ENCODE results near the gene TARDBP. TPM values are rescaled to one million over a fixed set of nuclear protein-coding genes. Genes with fewer than 3 reads are reported as not detected.

Gene TARDBP
- 100 to 1,000 TPM; 159 to 174 TPM for total RNA-seq

- peak within 1 kb of the TSS; percentile 85 for H3K27ac Mint-ChIP-seq
- no peaks in the 10 kb centered on the region for H3K9me3 Mint-ChIP-seq
- ChIA-PET POLR2A (interaction anchor here (0.6 to 2.6 kb wide), 28 partner anchors 9 to 897 kb away, joined by 3 to 40 read pairs (median 4); partner anchors contain the start of genes CLCN6, EXOSC10, FBXO2 and FBXO6), CTCF (interaction anchor here (0.6 to 2.0 kb wide), 6 partner anchors 25 to 1054 kb away, joined by 3 to 12 read pairs (median 4); partner anchors contain the start of gene EXOSC10)
- H3K27me3 Mint-ChIP-seq = no peaks in the 10 kb centered on the region
- DNase-seq = peak; percentile 91
- peaks cover 34% of the 10 kb centered on the region for H3K36me3 Mint-ChIP-seq (ENCODE audit: low read depth)
- peaks cover 30% of the 10 kb centered on the region for H3K4me1 Mint-ChIP-seq
- peak within 1 kb of the TSS; percentile 92 for H3K4me3 Mint-ChIP-seq
These were observed at the start of gene TARDBP for GRCh38 chr1:11012260-11013159. Gene TARDBP, plus strand, starts transcription at chr1:11012654. Its CDS starts 1,074 bp downstream, at chr1:11013728.

DNA sequence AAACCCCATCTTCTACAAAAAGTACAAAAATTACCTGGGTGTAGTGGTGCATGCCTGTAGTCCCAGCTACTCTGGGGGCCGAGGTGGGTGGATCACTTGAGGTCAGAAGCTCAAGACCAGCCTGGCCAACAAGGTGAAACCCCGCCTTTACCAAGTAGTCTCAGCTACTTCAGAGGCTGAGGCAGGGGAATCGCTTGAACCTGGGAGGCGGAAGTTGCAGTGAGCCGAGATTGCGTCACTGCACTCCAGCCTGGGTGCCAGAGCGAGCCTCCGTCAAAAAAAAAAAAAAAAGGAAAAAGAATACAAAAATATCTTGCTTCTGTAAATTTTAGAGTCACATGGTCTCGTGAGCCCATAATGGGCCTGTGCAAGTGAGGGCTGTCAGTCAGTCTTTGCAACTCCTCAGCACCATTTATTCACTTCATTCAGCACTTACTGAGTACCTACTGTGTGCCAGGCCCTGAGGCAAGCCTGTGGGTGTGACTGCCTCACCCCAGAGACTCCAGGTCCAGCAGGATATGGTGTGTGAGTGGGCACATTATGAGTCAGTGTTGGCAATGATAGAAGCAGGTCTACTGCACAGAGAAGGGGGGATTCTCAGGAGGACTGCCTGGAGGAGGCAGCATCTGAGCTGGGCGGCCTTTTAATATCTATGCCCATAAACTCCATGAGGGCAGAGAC lies 46.8 kb upstream of the TARDBP start:
- no peak overlapping the region for H3K4me3 Mint-ChIP-seq
- DNase-seq = peak; percentile 27
- no peaks in the 10 kb centered on the region for H3K9me3 Mint-ChIP-seq
- no peak overlapping the region for H3K27ac Mint-ChIP-seq
- POLR2A ChIA-PET = no interaction called here
- peaks cover 14% of the 10 kb centered on the region for H3K4me1 Mint-ChIP-seq
- H3K36me3 Mint-ChIP-seq (ENCODE audit: low read depth) = no peaks in the 10 kb centered on the region
- H3K27me3 Mint-ChIP-seq = peaks cover 26% of the 10 kb centered on the region
- CTCF ChIA-PET = interaction anchor here (0.7 to 1.8 kb wide), 2 partner anchors 67 to 458 kb away, joined by 3 to 5 read pairs; no protein-coding TSS in a partner anchor

- CTCF ChIA-PET = no interaction called here
- Mint-ChIP-seq H3K4me1 (peaks cover 14% of the 10 kb centered on the region), H3K27ac (no peak overlapping the region), H3K27me3 (peaks cover 25% of the 10 kb centered on the region), H3K9me3 (no peaks in the 10 kb centered on the region), H3K4me3 (no peak overlapping the region), H3K36me3 (ENCODE audit: low read depth) (no peaks in the 10 kb centered on the region)
- no peak for DNase-seq
- POLR2A ChIA-PET = no interaction called here
These were observed 45.4 kb upstream of the TARDBP start for GRCh38 chr1:10967090-10967489.

DNA sequence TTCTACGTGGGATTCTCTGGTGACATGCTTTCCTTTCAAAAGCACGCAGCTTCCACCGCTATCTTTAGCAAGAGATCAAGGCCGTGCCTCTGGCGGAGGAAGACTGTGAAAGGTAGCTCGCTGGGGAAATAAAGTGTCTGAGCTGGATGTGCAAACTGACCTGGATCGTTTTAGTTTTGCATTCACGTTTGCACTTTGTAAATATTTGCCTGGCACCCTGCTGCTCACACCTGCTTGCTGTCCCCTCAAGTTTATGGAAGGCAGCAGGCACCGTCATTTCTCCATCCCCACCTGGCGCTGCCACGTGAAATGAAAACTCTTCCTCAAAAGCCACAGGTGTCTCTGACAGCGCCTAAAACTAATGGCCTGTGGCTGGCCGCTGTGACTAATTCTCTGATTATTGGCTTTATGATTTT lies 44.0 kb upstream of the TARDBP start:
- DNase-seq = no peak
- H3K4me1 Mint-ChIP-seq = peaks cover 14% of the 10 kb centered on the region
- no peak overlapping the region for H3K27ac Mint-ChIP-seq
- no peaks in the 10 kb centered on the region for H3K36me3 Mint-ChIP-seq (ENCODE audit: low read depth)
- no peaks in the 10 kb centered on the region for H3K9me3 Mint-ChIP-seq
- no peak overlapping the region for H3K4me3 Mint-ChIP-seq
- CTCF ChIA-PET = interaction anchor here (0.6 kb wide), 1 partner anchor 69 kb away, joined by 3 read pairs; no protein-coding TSS in a partner anchor
- H3K27me3 Mint-ChIP-seq = peaks cover 23% of the 10 kb centered on the region
- POLR2A ChIA-PET = no interaction called here

GRCh38 chr1:10969267-10969970 lies 43.0 kb upstream of the TARDBP start:
- no peaks in the 10 kb centered on the region for H3K9me3 Mint-ChIP-seq
- no peak for DNase-seq
- H3K4me3 Mint-ChIP-seq = no peak overlapping the region
- CTCF ChIA-PET = no interaction called here
- H3K4me1 Mint-ChIP-seq = peaks cover 14% of the 10 kb centered on the region
- POLR2A ChIA-PET = no interaction called here
- no peaks in the 10 kb centered on the region for H3K36me3 Mint-ChIP-seq (ENCODE audit: low read depth)
- H3K27ac Mint-ChIP-seq = no peak overlapping the region
- peaks cover 16% of the 10 kb centered on the region for H3K27me3 Mint-ChIP-seq

- no peaks in the 10 kb centered on the region for H3K9me3 Mint-ChIP-seq
- no peaks in the 10 kb centered on the region for H3K36me3 Mint-ChIP-seq (ENCODE audit: low read depth)
- peaks cover 12% of the 10 kb centered on the region for H3K4me1 Mint-ChIP-seq
- DNase-seq = no peak
- H3K27me3 Mint-ChIP-seq = peaks cover 14% of the 10 kb centered on the region
- POLR2A ChIA-PET = no interaction called here
- no peak overlapping the region for H3K27ac Mint-ChIP-seq
- no peak overlapping the region for H3K4me3 Mint-ChIP-seq
- CTCF ChIA-PET = no interaction called here
These were observed 42.5 kb upstream of the TARDBP start for GRCh38 chr1:10969971-10970332.

- no peaks in the 10 kb centered on the region for H3K4me1 Mint-ChIP-seq
- ChIA-PET CTCF (no interaction called here), POLR2A (no interaction called here)
- no peaks in the 10 kb centered on the region for H3K36me3 Mint-ChIP-seq (ENCODE audit: low read depth)
- no peak for DNase-seq
- no peak overlapping the region for H3K27ac Mint-ChIP-seq
- H3K9me3 Mint-ChIP-seq = no peaks in the 10 kb centered on the region
- peaks cover 6% of the 10 kb centered on the region for H3K27me3 Mint-ChIP-seq
- no peak overlapping the region for H3K4me3 Mint-ChIP-seq
These were observed 38.9 kb upstream of the TARDBP start for GRCh38 chr1:10973552-10973951.

GRCh38 chr1:10973956-10974881 lies 38.2 kb upstream of the TARDBP start:
- POLR2A ChIA-PET = no interaction called here
- Mint-ChIP-seq H3K27me3 (peaks cover 10% of the 10 kb centered on the region), H3K36me3 (ENCODE audit: low read depth) (no peaks in the 10 kb centered on the region), H3K4me3 (no peak overlapping the region), H3K4me1 (peaks cover 2% of the 10 kb centered on the region), H3K9me3 (no peaks in the 10 kb centered on the region), H3K27ac (no peak overlapping the region)
- DNase-seq = no peak
- CTCF ChIA-PET = no interaction called here

GRCh38 chr1:10975567-10976326 lies 36.7 kb upstream of the TARDBP start:
- Mint-ChIP-seq H3K4me3 (no peak overlapping the region), H3K36me3 (ENCODE audit: low read depth) (no peaks in the 10 kb centered on the region), H3K9me3 (no peaks in the 10 kb centered on the region), H3K27me3 (peaks cover 19% of the 10 kb centered on the region), H3K27ac (no peak overlapping the region), H3K4me1 (peaks cover 4% of the 10 kb centered on the region)
- ChIA-PET CTCF (no interaction called here), POLR2A (no interaction called here)
- no peak for DNase-seq

DNA sequence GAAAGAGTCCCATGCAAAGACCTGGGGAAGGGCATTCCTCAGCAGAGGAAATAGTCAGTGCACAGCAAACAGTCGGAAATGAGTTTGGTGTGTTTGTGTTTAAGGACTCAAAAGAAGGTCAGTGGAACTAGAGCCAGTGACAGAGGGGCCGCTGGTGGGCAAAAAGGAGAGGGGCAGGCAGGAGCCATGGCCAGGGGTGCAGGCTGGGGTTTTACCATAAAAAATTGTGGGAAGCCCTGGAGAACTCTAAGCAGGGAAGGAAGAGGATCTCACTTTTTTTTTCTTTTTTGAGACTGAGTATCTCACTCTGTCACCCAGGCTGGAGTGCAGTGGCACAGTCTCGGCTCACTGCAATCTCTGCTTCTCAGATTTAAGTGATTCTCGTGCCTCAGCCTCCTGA lies 33.7 kb upstream of the TARDBP start:
- no peaks in the 10 kb centered on the region for H3K9me3 Mint-ChIP-seq
- H3K27ac Mint-ChIP-seq = no peak overlapping the region
- H3K27me3 Mint-ChIP-seq = peaks cover 25% of the 10 kb centered on the region
- H3K4me1 Mint-ChIP-seq = peaks cover 4% of the 10 kb centered on the region
- H3K4me3 Mint-ChIP-seq = no peak overlapping the region
- ChIA-PET CTCF (interaction anchor here (1.0 kb wide), 1 partner anchor 15 kb away, joined by 3 read pairs; no protein-coding TSS in a partner anchor), POLR2A (no interaction called here)
- H3K36me3 Mint-ChIP-seq (ENCODE audit: low read depth) = no peaks in the 10 kb centered on the region
- no peak for DNase-seq

DNA sequence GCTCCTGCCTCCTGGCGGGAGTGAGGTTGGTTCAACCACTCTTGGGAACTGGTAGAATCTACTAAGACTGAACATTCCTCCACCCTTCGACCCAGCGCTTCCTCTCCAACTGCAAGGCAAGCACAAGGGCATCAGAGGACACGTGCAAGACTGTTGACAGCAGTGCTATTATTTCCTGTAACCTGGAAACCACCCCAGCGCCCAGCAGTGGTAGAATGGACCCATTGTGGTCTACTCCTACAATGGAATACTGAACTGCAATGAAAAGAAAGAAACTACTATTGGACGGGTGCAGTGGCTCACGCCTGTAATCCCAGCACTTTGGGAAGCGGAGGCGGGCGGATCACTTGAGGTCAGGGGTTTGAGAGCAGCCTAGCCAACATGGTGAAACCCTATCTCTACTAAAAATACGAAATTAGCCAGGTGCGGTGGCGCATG lies 33.0 kb upstream of the TARDBP start:
- CTCF ChIA-PET = interaction anchor here (1.0 kb wide), 1 partner anchor 16 kb away, joined by 3 read pairs; no protein-coding TSS in a partner anchor
- Mint-ChIP-seq H3K4me1 (peaks cover 4% of the 10 kb centered on the region), H3K27ac (no peak overlapping the region), H3K4me3 (no peak overlapping the region), H3K36me3 (ENCODE audit: low read depth) (no peaks in the 10 kb centered on the region), H3K9me3 (no peaks in the 10 kb centered on the region), H3K27me3 (peaks cover 25% of the 10 kb centered on the region)
- POLR2A ChIA-PET = no interaction called here
- no peak for DNase-seq

All from activated CD4-positive, alpha-beta memory T cell treated with anti-CD3 and anti-CD28 coated beads, Interleukin-2, amount 10 ng/mL, durations not matched to agents 7 days and 5 days (primary cell).